Chondrocyte (in vitro differentiated cells): ENCODE measurements around the gene STX11. TPM values are rescaled to one million over a fixed set of nuclear protein-coding genes. Genes with fewer than 3 reads are reported as not detected.

ENCODE experiments used
- DNase-seq: peaks from one replicate; pipeline ENCODE4 v3.0.0; 2021; ENCODE audit warnings: mixed read lengths, low spot score
- H3K27ac Mint-ChIP-seq: one replicate; pipeline ENCODE4 v1.8.0; 2021; ENCODE audit warnings: mild to moderate bottlenecking, moderate library complexity, mixed read lengths; ENCODE audit not compliant: unreplicated experiment
- H3K27me3 Mint-ChIP-seq: 2 replicates; pipeline ENCODE4 v1.8.0; 2021; ENCODE audit warnings: low read depth, mixed read lengths
- H3K36me3 Mint-ChIP-seq: 2 replicates; pipeline ENCODE4 v1.8.0; 2021; ENCODE audit warnings: low read depth, mixed read lengths
- H3K4me1 Mint-ChIP-seq: 2 replicates; pipeline ENCODE4 v1.8.0; 2021; ENCODE audit warnings: low read depth, mild to moderate bottlenecking, mixed read lengths
- H3K4me3 Mint-ChIP-seq: one replicate; pipeline ENCODE4 v1.8.0; 2021; ENCODE audit warnings: mild to moderate bottlenecking, moderate library complexity, mixed read lengths; ENCODE audit not compliant: unreplicated experiment
- H3K9me3 Mint-ChIP-seq: 2 replicates; pipeline ENCODE4 v1.8.0; 2021; ENCODE audit warnings: low read depth, mixed read lengths
- CTCF ChIP-seq: fragments of 200-600 bp; sonication (generic); IDR thresholded peaks from 2 replicates; pipeline ENCODE4 v1.5.0; 2021; ENCODE audit warnings: antibody characterized with exemption, mild to moderate bottlenecking, moderate library complexity
- total RNA-seq: library from RNA; stranded (reverse); gene quantifications from 3 replicates; pipeline ENCODE4 v1.2.1, GENCODE V29; 2021

Gene STX11
- total RNA-seq, 1 donor from 2014 or later: 3.1 TPM

- H3K4me3 Mint-ChIP-seq: no peak overlapping the region
- H3K9me3 Mint-ChIP-seq: peaks cover 1% of the 10 kb centered on the region
- H3K27me3 Mint-ChIP-seq: peaks cover 3% of the 10 kb centered on the region
- H3K4me1 Mint-ChIP-seq: no peaks in the 10 kb centered on the region
- no peak for TF ChIP-seq CTCF
- H3K36me3 Mint-ChIP-seq: no peaks in the 10 kb centered on the region
- no peak for DNase-seq
- no peak overlapping the region for H3K27ac Mint-ChIP-seq
Measured at GRCh38 chr6:144110210-144110609, 40.1 kb upstream of the STX11 start.

GRCh38 chr6:144113366-144113765 lies 37.0 kb upstream of the STX11 start:
- DNase-seq: no peak
- no peak overlapping the region for H3K27ac Mint-ChIP-seq
- no peaks in the 10 kb centered on the region for H3K4me1 Mint-ChIP-seq
- peaks cover 3% of the 10 kb centered on the region for H3K9me3 Mint-ChIP-seq
- no peak for TF ChIP-seq CTCF
- H3K36me3 Mint-ChIP-seq: no peaks in the 10 kb centered on the region
- H3K27me3 Mint-ChIP-seq: peaks cover 3% of the 10 kb centered on the region
- H3K4me3 Mint-ChIP-seq: no peak overlapping the region

GRCh38 chr6:144115219-144115618 lies 35.1 kb upstream of the STX11 start:
- peaks cover 1% of the 10 kb centered on the region for H3K27me3 Mint-ChIP-seq
- no peaks in the 10 kb centered on the region for H3K4me1 Mint-ChIP-seq
- no peak for DNase-seq
- TF ChIP-seq CTCF: no peak
- H3K27ac Mint-ChIP-seq: no peak overlapping the region
- H3K9me3 Mint-ChIP-seq: peaks cover 3% of the 10 kb centered on the region
- no peak overlapping the region for H3K4me3 Mint-ChIP-seq
- no peaks in the 10 kb centered on the region for H3K36me3 Mint-ChIP-seq

- H3K27ac Mint-ChIP-seq: no peak overlapping the region
- H3K9me3 Mint-ChIP-seq: peaks cover 10% of the 10 kb centered on the region
- H3K27me3 Mint-ChIP-seq: no peaks in the 10 kb centered on the region
- no peaks in the 10 kb centered on the region for H3K4me1 Mint-ChIP-seq
- H3K36me3 Mint-ChIP-seq: no peaks in the 10 kb centered on the region
- H3K4me3 Mint-ChIP-seq: no peak overlapping the region
- DNase-seq: no peak
- TF ChIP-seq CTCF: no peak
Measured at GRCh38 chr6:144119376-144119775, 30.9 kb upstream of the STX11 start.

- no peaks in the 10 kb centered on the region for H3K4me1 Mint-ChIP-seq
- no peak overlapping the region for H3K27ac Mint-ChIP-seq
- TF ChIP-seq CTCF: no peak
- H3K27me3 Mint-ChIP-seq: no peaks in the 10 kb centered on the region
- H3K9me3 Mint-ChIP-seq: peaks cover 7% of the 10 kb centered on the region
- H3K4me3 Mint-ChIP-seq: no peak overlapping the region
- no peaks in the 10 kb centered on the region for H3K36me3 Mint-ChIP-seq
- DNase-seq: no peak
Measured at GRCh38 chr6:144122861-144123260, 27.5 kb upstream of the STX11 start.
